Erythroblast (primary cell): ENCODE results near the gene ZFAND6.
A peak's percentile ranks its signal among the peaks of the same experiment; 100 is the strongest.
"Not testable (repeated sequence)": the region's sequence is repeated elsewhere in the genome, so short reads cannot be mapped to it uniquely, and the experiment has no call there.

ENCODE experiments used
- DNase-seq, 2 experiments: peaks; one replicate each; lab custom pipeline; 2025; lab: John Stamatoyannopoulos, UW
- GATA1 ChIP-seq: IDR thresholded peaks from 2 replicates; pipeline ENCODE4 v1.6.1; 2011; ENCODE audit warnings: low read depth, mild to moderate bottlenecking, control low read depth, low read length, moderate library complexity
- POLR2A ChIP-seq: IDR thresholded peaks from 2 replicates; pipeline ENCODE4 v1.6.1; 2011; ENCODE audit warnings: mild to moderate bottlenecking, low read length

ZFAND6 gene

GRCh38 chr15:80058851-80059785 is at the start of gene ZFAND6:
Gene ZFAND6 (plus strand): TSS chr15:80059676. CDS start chr15:80120345, 60,669 bp downstream.
- DNase-seq: peak; percentile 95 to 97
- no peak for TF ChIP-seq GATA1
- peak; percentile 81 for TF ChIP-seq POLR2A

GRCh38 chr15:80010131-80010673 is 49.3 kb upstream of the ZFAND6 start:
- no peak for TF ChIP-seq GATA1
- no peak for TF ChIP-seq POLR2A
- peak in 1 of 2 experiments; percentile 14 for DNase-seq

- DNase-seq: not testable (repeated sequence)
Observed at GRCh38 chr15:80011041-80011523, 48.4 kb upstream of the ZFAND6 start.

GRCh38 chr15:80011596-80011995 is 47.9 kb upstream of the ZFAND6 start:
- no peak for TF ChIP-seq GATA1
- no peak for TF ChIP-seq POLR2A
- DNase-seq: no peak

- no peak for TF ChIP-seq GATA1
- no peak for TF ChIP-seq POLR2A
- no peak for DNase-seq
Observed at GRCh38 chr15:80012060-80012726, 47.3 kb upstream of the ZFAND6 start.

GRCh38 chr15:80014186-80014585 is 45.3 kb upstream of the ZFAND6 start:
- DNase-seq: not testable (repeated sequence)

- TF ChIP-seq GATA1 (no peak), POLR2A (no peak)
Observed at GRCh38 chr15:80015156-80015555, 44.3 kb upstream of the ZFAND6 start.

GRCh38 chr15:80016506-80016905 is 43.0 kb upstream of the ZFAND6 start:
- not testable (repeated sequence) for DNase-seq

More at GRCh38 chr15:80015156-80015555, 44.3 kb upstream of the ZFAND6 start:
- no peak for DNase-seq

GRCh38 chr15:80017139-80017538 is 42.3 kb upstream of the ZFAND6 start:
- DNase-seq: not testable (repeated sequence)

- TF ChIP-seq POLR2A: no peak
- TF ChIP-seq GATA1: no peak
- DNase-seq: no peak
Observed at GRCh38 chr15:80019168-80019745, 40.2 kb upstream of the ZFAND6 start.

- not testable (repeated sequence) for DNase-seq
Observed at GRCh38 chr15:80020149-80020548, 39.3 kb upstream of the ZFAND6 start.

GRCh38 chr15:80020731-80021130 is 38.7 kb upstream of the ZFAND6 start:
- no peak for DNase-seq
- TF ChIP-seq GATA1: no peak

GRCh38 chr15:80026310-80026709 is 33.2 kb upstream of the ZFAND6 start:
- TF ChIP-seq GATA1: no peak
- no peak for TF ChIP-seq POLR2A
- DNase-seq: no peak

GRCh38 chr15:80026754-80027153 is 32.7 kb upstream of the ZFAND6 start:
- TF ChIP-seq GATA1 (no peak), POLR2A (no peak)
- DNase-seq: no peak

GRCh38 chr15:80028937-80029336 is 30.5 kb upstream of the ZFAND6 start:
- TF ChIP-seq GATA1: no peak
- TF ChIP-seq POLR2A: no peak
- no peak for DNase-seq
